Astrocyte (in vitro differentiated cells and primary cell): ENCODE measurements around the gene PPIG. TPM values are rescaled to one million over a fixed set of nuclear protein-coding genes. Genes with fewer than 3 reads are reported as not detected.

Experiments
- DNase-seq: peaks from one replicate; pipeline ENCODE4 v3.0.0-alpha.2; 2010; ENCODE audit warnings: low read depth
- FAIRE-seq: peaks from 2 replicates; lab custom pipeline; 2011; peaks lifted over from hg19 to GRCh38; lab: Jason Lieb, UNC
- H2AFZ ChIP-seq: 2 replicates; pipeline ENCODE4 v1.6.0; 2012; ENCODE audit warnings: low read depth, low read length, inconsistent platforms
- H3K27ac ChIP-seq: 2 replicates; pipeline ENCODE4 v1.5.1; 2011; ENCODE audit warnings: low read depth, low read length, inconsistent platforms
- H3K27me3 ChIP-seq: 2 replicates; pipeline ENCODE4 v1.6.0; 2011; ENCODE audit warnings: low read length, inconsistent platforms; ENCODE audit not compliant: insufficient read depth
- H3K36me3 ChIP-seq: 2 replicates; pipeline ENCODE4 v1.5.1; 2011; ENCODE audit warnings: low read length, inconsistent platforms; ENCODE audit not compliant: insufficient read depth
- H3K4me1 ChIP-seq: 2 replicates; pipeline ENCODE4 v1.5.1; 2011; ENCODE audit warnings: low read length, inconsistent platforms; ENCODE audit not compliant: insufficient read depth
- H3K4me2 ChIP-seq: 2 replicates; pipeline ENCODE4 v1.6.0; 2012; ENCODE audit warnings: low read length, inconsistent platforms
- H3K4me3 ChIP-seq: 2 replicates; pipeline ENCODE4 v1.5.1; 2011; ENCODE audit warnings: low read depth, mild to moderate bottlenecking, low read length, inconsistent platforms; ENCODE audit not compliant: insufficient read depth
- H3K79me2 ChIP-seq: 2 replicates; pipeline ENCODE4 v1.6.0; 2012; ENCODE audit warnings: mild to moderate bottlenecking, low read length, inconsistent platforms; ENCODE audit not compliant: insufficient read depth
- H3K9ac ChIP-seq: 2 replicates; pipeline ENCODE4 v1.6.0; 2012; ENCODE audit warnings: mild to moderate bottlenecking, low read length, inconsistent platforms
- H3K9me3 ChIP-seq: 2 replicates; pipeline ENCODE4 v1.5.1; 2012; ENCODE audit warnings: low read depth, mild to moderate bottlenecking, low read length, inconsistent platforms; ENCODE audit not compliant: insufficient read depth
- H4K20me1 ChIP-seq: 2 replicates; pipeline ENCODE4 v1.6.0; 2012; ENCODE audit warnings: low read length, inconsistent platforms; ENCODE audit not compliant: insufficient read depth
- H3K27ac Mint-ChIP-seq: one replicate; pipeline ENCODE4 v1.8.0; 2021; ENCODE audit warnings: mild to moderate bottlenecking, mixed read lengths; ENCODE audit not compliant: unreplicated experiment
- H3K27me3 Mint-ChIP-seq: one replicate; pipeline ENCODE4 v1.8.0; 2021; ENCODE audit warnings: low read depth, mixed read lengths; ENCODE audit not compliant: unreplicated experiment
- H3K36me3 Mint-ChIP-seq: one replicate; pipeline ENCODE4 v1.8.0; 2021; ENCODE audit warnings: low read depth, mixed read lengths; ENCODE audit not compliant: unreplicated experiment
- H3K4me1 Mint-ChIP-seq: one replicate; pipeline ENCODE4 v1.8.0; 2021; ENCODE audit warnings: low read depth, mixed read lengths; ENCODE audit not compliant: unreplicated experiment
- H3K4me3 Mint-ChIP-seq: one replicate; pipeline ENCODE4 v1.8.0; 2021; ENCODE audit warnings: mild to moderate bottlenecking, moderate library complexity, mixed read lengths; ENCODE audit not compliant: unreplicated experiment
- H3K9me3 Mint-ChIP-seq: one replicate; pipeline ENCODE4 v1.8.0; 2021; ENCODE audit warnings: mild to moderate bottlenecking, mixed read lengths; ENCODE audit not compliant: unreplicated experiment
- EZH2 ChIP-seq: IDR thresholded peaks from 2 replicates; pipeline ENCODE4 v1.6.1; 2012; ENCODE audit warnings: mild to moderate bottlenecking, low read length, inconsistent platforms; ENCODE audit not compliant: insufficient read depth
- total RNA-seq: library from RNA; stranded (reverse); gene quantifications from 2 replicates; pipeline ENCODE4 v1.2.1, GENCODE V29; 2021
- TF ChIP-seq, protein P1 (sequence below): IDR thresholded peaks from 2 replicates; pipeline ENCODE4 v1.5.1; 2011; ENCODE audit warnings: low read depth, mild to moderate bottlenecking, inconsistent platforms, low read length, moderate library complexity; ENCODE audit not compliant: insufficient read depth

PPIG gene
- total RNA-seq, 1 donor from 2014 or later: 40.2 TPM

DNA sequence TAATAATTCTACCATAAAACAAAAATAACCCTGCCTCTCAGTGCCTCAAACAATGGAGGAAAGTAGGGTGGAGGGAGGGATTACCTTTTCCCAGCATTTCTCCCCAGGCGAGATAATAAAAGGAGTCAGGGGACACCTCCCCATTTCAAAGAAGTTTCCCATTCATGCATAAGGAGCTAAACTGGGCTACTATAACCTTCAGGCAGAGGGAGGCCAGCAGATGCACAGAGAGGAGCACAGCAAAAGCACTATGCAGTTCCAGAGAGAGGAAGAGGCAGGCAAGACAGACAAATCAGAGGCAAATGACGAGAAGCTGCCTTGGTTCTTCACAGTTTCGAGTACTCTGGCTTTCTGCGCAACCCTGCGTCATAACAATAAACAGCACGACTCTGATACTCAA, 92.7 kb downstream of the PPIG start:
- Mint-ChIP-seq H3K4me3 (no peak overlapping the region), H3K9me3 (no peaks in the 10 kb centered on the region), H3K27me3 (peaks cover 2% of the 10 kb centered on the region), H3K27ac (no peak overlapping the region), H3K36me3 (no peaks in the 10 kb centered on the region), H3K4me1 (no peaks in the 10 kb centered on the region)
- no peak overlapping the region for H2AFZ ChIP-seq
- DNase-seq (no peak), FAIRE-seq (no peak)
- H3K27me3 ChIP-seq: no peaks in the 10 kb centered on the region
- H3K9ac ChIP-seq: no peak overlapping the region
- H3K79me2 ChIP-seq: no peaks in the 10 kb centered on the region
- no peak overlapping the region for H3K27ac ChIP-seq
- no peaks in the 10 kb centered on the region for H3K4me1 ChIP-seq
- H3K4me2 ChIP-seq: no peak overlapping the region
- no peaks in the 10 kb centered on the region for H3K36me3 ChIP-seq
- TF ChIP-seq, protein P1, sequence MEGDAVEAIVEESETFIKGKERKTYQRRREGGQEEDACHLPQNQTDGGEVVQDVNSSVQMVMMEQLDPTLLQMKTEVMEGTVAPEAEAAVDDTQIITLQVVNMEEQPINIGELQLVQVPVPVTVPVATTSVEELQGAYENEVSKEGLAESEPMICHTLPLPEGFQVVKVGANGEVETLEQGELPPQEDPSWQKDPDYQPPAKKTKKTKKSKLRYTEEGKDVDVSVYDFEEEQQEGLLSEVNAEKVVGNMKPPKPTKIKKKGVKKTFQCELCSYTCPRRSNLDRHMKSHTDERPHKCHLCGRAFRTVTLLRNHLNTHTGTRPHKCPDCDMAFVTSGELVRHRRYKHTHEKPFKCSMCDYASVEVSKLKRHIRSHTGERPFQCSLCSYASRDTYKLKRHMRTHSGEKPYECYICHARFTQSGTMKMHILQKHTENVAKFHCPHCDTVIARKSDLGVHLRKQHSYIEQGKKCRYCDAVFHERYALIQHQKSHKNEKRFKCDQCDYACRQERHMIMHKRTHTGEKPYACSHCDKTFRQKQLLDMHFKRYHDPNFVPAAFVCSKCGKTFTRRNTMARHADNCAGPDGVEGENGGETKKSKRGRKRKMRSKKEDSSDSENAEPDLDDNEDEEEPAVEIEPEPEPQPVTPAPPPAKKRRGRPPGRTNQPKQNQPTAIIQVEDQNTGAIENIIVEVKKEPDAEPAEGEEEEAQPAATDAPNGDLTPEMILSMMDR: no peak
- TF ChIP-seq EZH2: no peak
- H3K9me3 ChIP-seq: no peaks in the 10 kb centered on the region
- H3K4me3 ChIP-seq: no peak overlapping the region
- H4K20me1 ChIP-seq: no peaks in the 10 kb centered on the region

DNA sequence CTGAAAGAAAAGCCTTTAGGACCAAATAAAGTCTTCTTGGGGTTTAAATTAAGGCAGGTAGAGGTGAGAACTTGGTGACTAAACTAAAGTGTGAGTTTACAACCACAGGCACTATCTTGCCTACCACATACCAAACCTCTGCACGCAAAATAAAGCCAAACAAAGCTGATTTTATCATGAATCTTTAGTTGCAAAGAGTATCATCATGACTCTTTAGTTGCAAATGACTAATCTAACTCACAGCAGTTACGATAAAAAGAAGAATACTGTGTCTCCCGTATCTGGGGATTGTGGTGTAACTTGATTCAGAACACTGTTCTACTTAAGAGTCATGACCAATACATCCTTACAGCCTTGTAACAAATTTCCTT, 98.9 kb downstream of the PPIG start:
- Histone ChIP-seq H4K20me1 (no peaks in the 10 kb centered on the region), H3K79me2 (no peaks in the 10 kb centered on the region), H3K27ac (no peak overlapping the region), H3K9me3 (no peaks in the 10 kb centered on the region), H3K36me3 (no peaks in the 10 kb centered on the region), H3K27me3 (no peaks in the 10 kb centered on the region), H3K4me2 (no peak overlapping the region), H3K4me1 (no peaks in the 10 kb centered on the region), H3K4me3 (no peak overlapping the region), H2AFZ (no peak overlapping the region), H3K9ac (no peak overlapping the region)
- TF ChIP-seq EZH2: no peak
- TF ChIP-seq, protein P1: no peak
- Mint-ChIP-seq H3K4me3 (no peak overlapping the region), H3K9me3 (no peaks in the 10 kb centered on the region), H3K36me3 (no peaks in the 10 kb centered on the region), H3K27me3 (peaks cover 2% of the 10 kb centered on the region), H3K4me1 (peaks cover 3% of the 10 kb centered on the region), H3K27ac (no peak overlapping the region)
- FAIRE-seq (no peak), DNase-seq (peak; percentile 5)

DNA sequence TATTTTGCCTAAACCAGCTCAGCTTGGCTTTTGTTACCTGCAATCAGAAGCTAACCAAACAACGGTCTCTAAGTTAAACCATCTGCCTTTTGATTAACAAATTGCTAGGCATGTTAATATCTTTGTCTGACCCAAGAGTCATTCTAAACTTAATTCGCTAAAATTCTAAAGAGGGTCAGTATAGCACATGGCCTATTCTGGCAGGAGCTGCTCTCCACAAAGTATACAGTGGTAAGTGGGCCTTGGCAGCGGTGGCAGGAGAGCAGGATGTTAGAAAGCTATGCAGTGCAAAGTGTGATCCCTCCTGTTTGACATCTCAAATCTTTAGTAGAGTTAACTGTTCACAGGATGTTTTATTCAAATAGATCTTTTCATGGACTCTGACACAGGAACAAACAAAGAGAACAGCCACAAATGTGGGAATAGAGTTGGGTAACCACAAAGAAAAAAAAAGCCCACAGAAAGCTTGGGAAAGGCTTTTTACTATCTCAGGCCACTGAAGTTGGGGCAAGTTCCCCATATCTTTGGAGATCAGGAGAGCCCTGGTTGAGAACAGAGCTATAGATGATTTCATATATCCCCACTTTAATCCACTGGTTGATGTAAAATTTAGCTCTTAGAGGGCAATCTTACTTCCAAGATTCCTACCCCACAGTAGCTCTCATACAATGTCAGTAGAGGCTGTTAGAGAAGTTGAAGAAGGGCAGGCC, 99.4 kb downstream of the PPIG start:
- Histone ChIP-seq H3K9ac (no peak overlapping the region), H3K79me2 (no peaks in the 10 kb centered on the region), H3K4me3 (no peak overlapping the region), H4K20me1 (no peaks in the 10 kb centered on the region), H3K36me3 (no peaks in the 10 kb centered on the region), H3K9me3 (no peaks in the 10 kb centered on the region), H2AFZ (no peak overlapping the region), H3K4me2 (no peak overlapping the region), H3K27ac (no peak overlapping the region), H3K4me1 (no peaks in the 10 kb centered on the region), H3K27me3 (no peaks in the 10 kb centered on the region)
- H3K9me3 Mint-ChIP-seq: peaks cover 2% of the 10 kb centered on the region
- FAIRE-seq (no peak), DNase-seq (no peak)
- no peaks in the 10 kb centered on the region for H3K36me3 Mint-ChIP-seq
- no peak overlapping the region for H3K4me3 Mint-ChIP-seq
- peaks cover 3% of the 10 kb centered on the region for H3K4me1 Mint-ChIP-seq
- H3K27me3 Mint-ChIP-seq: peaks cover 2% of the 10 kb centered on the region
- H3K27ac Mint-ChIP-seq: no peak overlapping the region
- TF ChIP-seq, protein P1: no peak
- TF ChIP-seq EZH2: no peak
